SK-N-SH (cell line): ENCODE data around the gene ZNRF4. TPM values are rescaled to one million over a fixed set of nuclear protein-coding genes. Genes with fewer than 3 reads are reported as not detected.

ENCODE experiments used
- CTCF ChIA-PET: fragments of 300-600, 350-600 bp; formaldehyde crosslinking; extraction: SDS; loops from one replicate; lab custom pipeline; 2021; lab: Yijun Ruan, JAX
- POLR2A ChIA-PET: fragments of 350-600 bp; sonication (Branson Sonifier 250); formaldehyde crosslinking; extraction: SDS; loops from one replicate; lab custom pipeline; 2020; ENCODE audit warnings: antibody characterized with exemption, inconsistent platforms; lab: Yijun Ruan, JAX
- DNase-seq: peaks from one replicate; pipeline ENCODE4 v3.0.0; 2012
- H2AFZ ChIP-seq: fragments of 200-600 bp; sonication (generic); 2 replicates; pipeline ENCODE4 v1.8.1; 2016; ENCODE audit warnings: antibody characterized with exemption, mild to moderate bottlenecking, low read depth
- H3F3A ChIP-seq: fragments of 200-600 bp; sonication (generic); replicated peaks from 2 replicates; pipeline ENCODE3; 2016; ENCODE audit warnings: antibody characterized with exemption, mild to moderate bottlenecking; ENCODE audit not compliant: insufficient read depth
- H3K27ac ChIP-seq, 2 experiments: fragments of 200-500 bp in 1 of 2; fragments of 200-600 bp in 1 of 2; sonication (Bioruptor generic) in 1 of 2; sonication (generic), shearing (Covaris generic) in 1 of 2; 2 replicates each; pipeline versions ENCODE4 v1.5.1 to v1.6.1; 2014 to 2016; ENCODE audit warnings: low read depth in 2 of 2, inconsistent platforms in 1 of 2, low read length in 1 of 2, mild to moderate bottlenecking in 1 of 2, mixed read lengths in 1 of 2
- H3K27me3 ChIP-seq: fragments of 200-600 bp; sonication (generic), shearing (Covaris generic); 2 replicates; pipeline ENCODE4 v1.6.1; 2016; ENCODE audit warnings: mixed run types; ENCODE audit not compliant: insufficient read depth
- H3K36me3 ChIP-seq, 2 experiments: fragments of 200-500 bp in 1 of 2; fragments of 200-600 bp in 1 of 2; sonication (Bioruptor generic) in 1 of 2; sonication (generic) in 1 of 2; replicated peaks in 1 of 2; 2 replicates each; pipeline versions ENCODE3 to v1.5.1; 2014 to 2016; ENCODE audit warnings: low read length in 1 of 2, mild to moderate bottlenecking in 1 of 2; ENCODE audit not compliant: insufficient read depth in 2 of 2, control insufficient read depth in 1 of 2
- H3K4me1 ChIP-seq, 2 experiments: fragments of 200-500 bp in 1 of 2; fragments of 200-600 bp in 1 of 2; sonication (Bioruptor generic) in 1 of 2; sonication (generic), shearing (Covaris generic) in 1 of 2; 2 replicates each; pipeline versions ENCODE4 v1.5.1 to v1.6.1; 2014 to 2016; ENCODE audit warnings: low read depth in 1 of 2, low read length in 1 of 2, mixed run types in 1 of 2; ENCODE audit not compliant: insufficient read depth in 2 of 2, control insufficient read depth in 1 of 2
- H3K4me2 ChIP-seq: fragments of 200-600 bp; sonication (generic), shearing (Covaris generic); 2 replicates; pipeline ENCODE4 v1.6.1; 2017; ENCODE audit warnings: mixed run types
- H3K4me3 ChIP-seq, 2 experiments: fragments of 200-500 bp in 1 of 2; fragments of 200-600 bp in 1 of 2; sonication (Bioruptor generic) in 1 of 2; sonication (generic), shearing (Covaris generic) in 1 of 2; 2 replicates each; pipeline versions ENCODE4 v1.5.1 to v1.8.1; 2014 to 2016; ENCODE audit warnings: low read depth in 2 of 2, inconsistent platforms in 1 of 2, low read length in 1 of 2, mild to moderate bottlenecking in 1 of 2, mixed read lengths in 1 of 2, moderate library complexity in 1 of 2
- H3K79me2 ChIP-seq: fragments of 200-600 bp; sonication (generic); 2 replicates; pipeline ENCODE4 v1.8.1; 2017; ENCODE audit warnings: mild to moderate bottlenecking; ENCODE audit not compliant: insufficient read depth
- H3K9ac ChIP-seq: fragments of 200-600 bp; sonication (generic); 2 replicates; pipeline ENCODE4 v1.6.1; 2017; ENCODE audit warnings: mixed run types
- H3K9me2 ChIP-seq: fragments of 200-600 bp; sonication (generic); 2 replicates; pipeline ENCODE4 v1.6.1; 2017; ENCODE audit warnings: mixed run types
- H3K9me3 ChIP-seq: fragments of 200-600 bp; sonication (generic); 2 replicates; pipeline ENCODE4 v1.6.1; 2017; ENCODE audit warnings: mixed run types, mild to moderate bottlenecking, moderate library complexity
- H4K20me1 ChIP-seq: fragments of 200-600 bp; sonication (generic); 2 replicates; pipeline ENCODE4 v1.6.1; 2017; ENCODE audit warnings: mild to moderate bottlenecking, mixed run types; ENCODE audit not compliant: insufficient read depth
- GABPA ChIP-seq: IDR thresholded peaks from 2 replicates; pipeline ENCODE4 v1.4.0; 2012; ENCODE audit warnings: low read depth, mild to moderate bottlenecking
- MEF2A ChIP-seq: IDR thresholded peaks from 2 replicates; pipeline ENCODE4 v1.4.0; 2012; ENCODE audit warnings: low read depth, borderline replicate concordance
- NRF1 ChIP-seq: IDR thresholded peaks from 2 replicates; pipeline ENCODE4 v1.6.1; 2012; ENCODE audit warnings: low read depth, mild to moderate bottlenecking, low read length
- TCF12 ChIP-seq: IDR thresholded peaks from 2 replicates; pipeline ENCODE4 v1.4.0; 2012
- TEAD4 ChIP-seq: IDR thresholded peaks from 2 replicates; pipeline ENCODE4 v1.4.0; 2012; ENCODE audit warnings: mild to moderate bottlenecking, borderline replicate concordance; ENCODE audit not compliant: insufficient read depth
- WGBS: methylation state at CpG from one replicate; pipeline ENCODE4 v1.1.6; 2017; ENCODE audit warnings: low lambda C conversion rate; 5-methylcytosine and 5-hydroxymethylcytosine counted together
- polyA plus RNA-seq, 3 experiments: library from polyadenylated mRNA; depleted of rRNA; stranded (reverse); fragments of >200 nt; gene quantifications; 2 replicates each; pipeline ENCODE4 v1.2.3, GENCODE V29; 2012
- TF ChIP-seq, protein P1 (sequence below): fragments of 200-600 bp; sonication (generic); IDR thresholded peaks from 2 replicates; pipeline ENCODE4 v1.6.1; 2017; ENCODE audit warnings: antibody characterized with exemption, mild to moderate bottlenecking, moderate library complexity

The ZNRF4 gene
- polyA plus RNA-seq, 1 of the 3 experiments (the other 2 are of a cell fraction), result not detected

DNA sequence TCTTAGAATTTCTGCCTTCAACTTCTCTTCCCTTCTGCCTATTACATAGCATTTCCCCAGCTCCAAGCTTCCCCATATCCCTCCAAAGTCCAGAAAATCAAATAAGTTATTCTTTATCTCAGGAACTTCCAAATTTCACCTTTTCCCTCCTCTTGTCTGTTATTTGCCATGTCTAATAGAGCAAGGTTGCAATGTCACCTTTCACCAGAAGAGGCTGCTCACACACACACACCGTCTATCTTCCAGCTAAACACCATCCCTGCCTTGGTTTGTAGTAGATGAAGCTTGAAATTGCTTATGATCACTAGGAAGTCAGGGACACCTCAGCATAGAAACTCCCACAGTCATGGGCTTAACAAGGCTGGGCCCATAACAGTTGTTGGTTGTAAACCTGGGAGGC, 48.4 kb downstream of the ZNRF4 start:
- CTCF ChIA-PET, result interaction anchor here (0.5 to 1.7 kb wide), 8 partner anchors 13 to 205 kb away, joined by 3 to 4 read pairs (median 3); no protein-coding TSS in a partner anchor
- no peaks in the 10 kb centered on the region for H4K20me1 ChIP-seq
- H3K27ac ChIP-seq, result no peak overlapping the region
- TF ChIP-seq TCF12 (no peak), GABPA (no peak), NRF1 (no peak), TEAD4 (no peak)
- TF ChIP-seq, protein P1, sequence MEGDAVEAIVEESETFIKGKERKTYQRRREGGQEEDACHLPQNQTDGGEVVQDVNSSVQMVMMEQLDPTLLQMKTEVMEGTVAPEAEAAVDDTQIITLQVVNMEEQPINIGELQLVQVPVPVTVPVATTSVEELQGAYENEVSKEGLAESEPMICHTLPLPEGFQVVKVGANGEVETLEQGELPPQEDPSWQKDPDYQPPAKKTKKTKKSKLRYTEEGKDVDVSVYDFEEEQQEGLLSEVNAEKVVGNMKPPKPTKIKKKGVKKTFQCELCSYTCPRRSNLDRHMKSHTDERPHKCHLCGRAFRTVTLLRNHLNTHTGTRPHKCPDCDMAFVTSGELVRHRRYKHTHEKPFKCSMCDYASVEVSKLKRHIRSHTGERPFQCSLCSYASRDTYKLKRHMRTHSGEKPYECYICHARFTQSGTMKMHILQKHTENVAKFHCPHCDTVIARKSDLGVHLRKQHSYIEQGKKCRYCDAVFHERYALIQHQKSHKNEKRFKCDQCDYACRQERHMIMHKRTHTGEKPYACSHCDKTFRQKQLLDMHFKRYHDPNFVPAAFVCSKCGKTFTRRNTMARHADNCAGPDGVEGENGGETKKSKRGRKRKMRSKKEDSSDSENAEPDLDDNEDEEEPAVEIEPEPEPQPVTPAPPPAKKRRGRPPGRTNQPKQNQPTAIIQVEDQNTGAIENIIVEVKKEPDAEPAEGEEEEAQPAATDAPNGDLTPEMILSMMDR, result peak; percentile 18; the same call in 1 of the 2 replicates
- TF ChIP-seq, all 33 proteins: peak for 1
- H3K4me2 ChIP-seq, result no peak overlapping the region
- H3K9me2 ChIP-seq, result no peaks in the 10 kb centered on the region
- H3F3A ChIP-seq, result no peaks in the 10 kb centered on the region
- no peaks in the 10 kb centered on the region for H3K4me1 ChIP-seq
- H3K27me3 ChIP-seq, result no peaks in the 10 kb centered on the region
- H2AFZ ChIP-seq, result no peak overlapping the region
- no peak for DNase-seq
- H3K9me3 ChIP-seq, result no peaks in the 10 kb centered on the region
- no peaks in the 10 kb centered on the region for H3K36me3 ChIP-seq
- POLR2A ChIA-PET, result no interaction called here
- H3K4me3 ChIP-seq, result no peak overlapping the region
- no peaks in the 10 kb centered on the region for H3K79me2 ChIP-seq
- H3K9ac ChIP-seq, result no peak overlapping the region
- 0% methylated on average over 1 of the region's 1 CpG for WGBS

DNA sequence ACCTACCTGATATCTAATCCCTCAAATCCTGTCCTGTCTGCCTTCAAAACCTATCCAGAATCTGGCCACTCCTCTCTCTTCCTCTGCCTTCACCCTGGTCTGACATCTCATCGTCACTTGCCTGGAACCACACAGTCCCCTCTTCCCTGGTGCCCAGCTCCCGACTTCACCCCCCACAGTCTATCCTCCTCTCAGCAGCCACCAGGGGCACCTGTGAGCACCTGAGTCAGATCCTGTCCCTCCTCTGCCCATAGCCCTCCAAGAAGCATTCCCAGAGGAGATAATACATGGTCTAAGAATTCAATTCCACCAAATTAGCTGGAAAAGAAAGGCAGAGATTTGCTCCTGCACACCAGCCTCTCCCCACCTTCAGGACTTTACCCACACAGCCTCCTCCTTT, 48.9 kb downstream of the ZNRF4 start:
- no peak for TF ChIP-seq MEF2A

More for the DNA sequence above, 48.9 kb downstream of the ZNRF4 start:
- Histone ChIP-seq H3K27ac (no peak overlapping the region), H3K79me2 (no peaks in the 10 kb centered on the region), H3K4me2 (no peak overlapping the region), H3F3A (no peaks in the 10 kb centered on the region), H3K9me2 (no peaks in the 10 kb centered on the region), H3K36me3 (no peaks in the 10 kb centered on the region), H2AFZ (no peak overlapping the region), H3K4me3 (no peak overlapping the region), H3K9me3 (no peaks in the 10 kb centered on the region), H3K4me1 (no peaks in the 10 kb centered on the region), H3K27me3 (no peaks in the 10 kb centered on the region), H3K9ac (no peak overlapping the region), H4K20me1 (no peaks in the 10 kb centered on the region)
- ChIA-PET POLR2A (no interaction called here), CTCF (interaction anchor here (0.5 to 2.0 kb wide), 9 partner anchors 10 to 391 kb away, joined by 3 to 6 read pairs (median 3); no protein-coding TSS in a partner anchor)
- 20% methylated on average over 2 of the region's 2 CpGs for WGBS
- no peak for DNase-seq

Other genes starting within 250 kb of the ZNRF4 start
- 57.1 and 91.0 TPM in 2 replicates for gene PTPRS, start 114.6 kb upstream of the ZNRF4 start, polyA plus RNA-seq (2012; rRNA removed)
- gene TINCR, start 112.5 kb downstream of the ZNRF4 start, polyA plus RNA-seq (2012; rRNA removed), result 0.02 and 0.03 TPM in 2 replicates
- 20.3 and 37.7 TPM in 2 replicates for gene SAFB2, start 167.4 kb downstream of the ZNRF4 start, polyA plus RNA-seq (2012; rRNA removed)
- gene SAFB, start 167.7 kb downstream of the ZNRF4 start, polyA plus RNA-seq (2012; rRNA removed), result 44.4 and 90.0 TPM in 2 replicates
- gene MICOS13, start 225.1 kb downstream of the ZNRF4 start, polyA plus RNA-seq (2012; rRNA removed), result 112 and 116 TPM in 2 replicates
- gene HSD11B1L, start 225.6 kb downstream of the ZNRF4 start, polyA plus RNA-seq (2012; rRNA removed), result 52.0 and 53.3 TPM in 2 replicates
- gene RPL36, start 234.9 kb downstream of the ZNRF4 start, polyA plus RNA-seq (2012; rRNA removed), result 871 and 1,383 TPM in 2 replicates